Endothelial cell of umbilical vein (primary cell): ENCODE results near the gene GSC2.

Experiments
- EZH2 ChIP-seq: IDR thresholded peaks from 2 replicates; pipeline ENCODE4 v1.6.1; 2012; ENCODE audit warnings: borderline replicate concordance, low read depth, mild to moderate bottlenecking, moderate library complexity, low read length, inconsistent platforms; ENCODE audit not compliant: severe bottlenecking
- POLR2AphosphoS5 ChIP-seq: IDR thresholded peaks from 2 replicates; pipeline ENCODE4 v1.6.1; 2012; ENCODE audit warnings: low read depth, mild to moderate bottlenecking, control low read depth, low read length, moderate library complexity; ENCODE audit not compliant: insufficient read depth
- TF ChIP-seq, protein P1 (sequence below), 2 donors: IDR thresholded peaks; 1 replicate in 1 of 2; 2 replicates in 1 of 2; pipeline ENCODE4 v1.5.1; 2011; ENCODE audit warnings: low read length in 2 of 2, mild to moderate bottlenecking in 2 of 2, moderate library complexity in 2 of 2, control low read depth in 1 of 2, inconsistent platforms in 1 of 2, low read depth in 1 of 2; ENCODE audit not compliant: insufficient read depth in 1 of 2; ENCODE audit errors: extremely low read depth in 1 of 2

DNA sequence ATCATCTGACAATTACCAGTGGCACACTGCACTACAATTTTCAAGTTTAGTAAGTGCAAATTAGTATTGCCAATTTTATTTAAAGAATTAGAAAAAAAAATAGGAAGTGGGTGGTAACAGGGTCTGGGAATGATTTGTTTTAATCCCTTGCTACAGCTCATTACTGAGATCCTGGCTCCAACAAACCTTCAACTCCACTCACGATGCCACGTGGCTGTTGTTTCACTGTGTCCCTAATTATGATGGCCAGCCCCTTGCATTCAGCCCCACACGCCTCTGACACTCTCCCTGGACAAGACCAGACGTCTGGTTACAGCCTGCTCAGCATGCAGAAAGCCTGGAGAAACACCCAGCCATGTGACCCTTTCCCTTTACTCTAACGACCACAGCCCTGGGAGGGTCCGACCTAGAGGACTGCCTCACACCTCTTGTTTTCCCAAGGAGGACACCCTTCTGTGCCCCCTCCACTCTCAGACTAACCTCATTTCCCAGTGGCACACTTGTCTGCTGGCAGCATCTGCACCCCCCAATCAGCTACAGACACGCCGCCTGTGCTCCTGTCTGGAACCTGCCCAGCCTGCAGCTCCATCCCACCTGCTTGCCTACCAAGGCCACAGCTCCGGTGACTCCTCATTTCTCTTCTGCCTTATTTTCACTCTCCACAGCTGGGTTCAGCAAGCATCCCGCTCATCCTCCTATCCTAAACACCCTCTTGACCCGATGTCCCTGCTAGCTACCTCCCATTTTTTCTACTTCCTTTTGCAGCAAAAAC lies 46.9 kb upstream of the GSC2 start:
- TF ChIP-seq, protein P1, sequence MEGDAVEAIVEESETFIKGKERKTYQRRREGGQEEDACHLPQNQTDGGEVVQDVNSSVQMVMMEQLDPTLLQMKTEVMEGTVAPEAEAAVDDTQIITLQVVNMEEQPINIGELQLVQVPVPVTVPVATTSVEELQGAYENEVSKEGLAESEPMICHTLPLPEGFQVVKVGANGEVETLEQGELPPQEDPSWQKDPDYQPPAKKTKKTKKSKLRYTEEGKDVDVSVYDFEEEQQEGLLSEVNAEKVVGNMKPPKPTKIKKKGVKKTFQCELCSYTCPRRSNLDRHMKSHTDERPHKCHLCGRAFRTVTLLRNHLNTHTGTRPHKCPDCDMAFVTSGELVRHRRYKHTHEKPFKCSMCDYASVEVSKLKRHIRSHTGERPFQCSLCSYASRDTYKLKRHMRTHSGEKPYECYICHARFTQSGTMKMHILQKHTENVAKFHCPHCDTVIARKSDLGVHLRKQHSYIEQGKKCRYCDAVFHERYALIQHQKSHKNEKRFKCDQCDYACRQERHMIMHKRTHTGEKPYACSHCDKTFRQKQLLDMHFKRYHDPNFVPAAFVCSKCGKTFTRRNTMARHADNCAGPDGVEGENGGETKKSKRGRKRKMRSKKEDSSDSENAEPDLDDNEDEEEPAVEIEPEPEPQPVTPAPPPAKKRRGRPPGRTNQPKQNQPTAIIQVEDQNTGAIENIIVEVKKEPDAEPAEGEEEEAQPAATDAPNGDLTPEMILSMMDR (IDR thresholded peaks at IDR 0.05; ENCODE audit: extremely low read depth in 1 of 2, insufficient read depth in 1 of 2, low read depth in 1 of 2, low read length in 2 of 2), result no peak
- TF ChIP-seq EZH2 (no peak), POLR2AphosphoS5 (no peak)
